ACHN (cell line): ENCODE data around the gene PPP2R3B.

ENCODE experiments used
- DNase-seq: peaks from one replicate; pipeline ENCODE4 v3.0.0-alpha.2; 2015
- in situ Hi-C: cut with HindIII; loops from 2 replicates; pipeline ENCODE4 v1.10.0; 2017; ENCODE audit warnings: low sequenced_read_pairs, low pct_ligation_motif_present, low pct_unique_long_range_greater_than_20kb

The PPP2R3B gene

GRCh38 chrX:291411-291901 is 95.3 kb downstream of the PPP2R3B start:
- in situ Hi-C loops = no loop called here
- DNase-seq = no peak

- in situ Hi-C loops = no loop called here
- DNase-seq = no peak
These were observed 96.1 kb downstream of the PPP2R3B start for GRCh38 chrX:290476-291166.

- DNase-seq = no peak
- in situ Hi-C loops = no loop called here
These were observed 98.1 kb downstream of the PPP2R3B start for GRCh38 chrX:288561-288991.

- DNase-seq = no peak
- in situ Hi-C loops = no loop called here
These were observed 99.0 kb downstream of the PPP2R3B start for GRCh38 chrX:287670-288069.

- in situ Hi-C loops = no loop called here
These were observed 101.5 kb downstream of the PPP2R3B start for GRCh38 chrX:285076-285677.

More at GRCh38 chrX:285076-285677, 101.5 kb downstream of the PPP2R3B start:
- DNase-seq = no peak
